GM21390 (cell line): ENCODE results near the gene MEF2A.
"Not testable (repeated sequence)": the region's sequence is repeated elsewhere in the genome, so short reads cannot be mapped to it uniquely, and the experiment has no call there.

Experiments
- ATAC-seq: cut with Tn5 transposase; IDR thresholded peaks from one replicate; pipeline ENCODE4 v1.9.1; 2021; ENCODE audit not compliant: unreplicated experiment

MEF2A gene

GRCh38 chr15:99727330-99727729 lies 161.5 kb downstream of the MEF2A start:
- ATAC-seq = no peak

- no peak for ATAC-seq
Measured at GRCh38 chr15:99727733-99728132, 161.9 kb downstream of the MEF2A start.

GRCh38 chr15:99728916-99729315 lies 163.1 kb downstream of the MEF2A start:
- no peak for ATAC-seq

- no peak for ATAC-seq
Measured at GRCh38 chr15:99729327-99729726, 163.5 kb downstream of the MEF2A start.

GRCh38 chr15:99729920-99730319 lies 164.1 kb downstream of the MEF2A start:
- no peak for ATAC-seq

- ATAC-seq = no peak
Measured at GRCh38 chr15:99731336-99732123, 165.7 kb downstream of the MEF2A start.

- ATAC-seq = no peak
Measured at GRCh38 chr15:99732124-99732750, 166.5 kb downstream of the MEF2A start.

- ATAC-seq = peak; percentile 28
Measured at GRCh38 chr15:99732751-99733267, 167.0 kb downstream of the MEF2A start.

GRCh38 chr15:99733268-99734039 lies 167.7 kb downstream of the MEF2A start, which contains the start of gene LYSMD4:
Gene LYSMD4 (minus strand): TSS chr15:99733437. CDS start chr15:99731999, 1,438 bp downstream.
- ATAC-seq = peak; percentile 99

GRCh38 chr15:99734040-99734291 lies 168.2 kb downstream of the MEF2A start:
- not testable (repeated sequence) for ATAC-seq

GRCh38 chr15:99734575-99734974 lies 168.8 kb downstream of the MEF2A start:
- no peak for ATAC-seq

GRCh38 chr15:99735868-99736267 lies 170.1 kb downstream of the MEF2A start:
- no peak for ATAC-seq

- ATAC-seq = no peak
Measured at GRCh38 chr15:99736702-99737101, 170.9 kb downstream of the MEF2A start.

GRCh38 chr15:99738021-99738847 lies 172.4 kb downstream of the MEF2A start:
- no peak for ATAC-seq

- ATAC-seq = no peak
Measured at GRCh38 chr15:99741835-99742234, 176.1 kb downstream of the MEF2A start.

- ATAC-seq = no peak
Measured at GRCh38 chr15:99744142-99744541, 178.4 kb downstream of the MEF2A start.

- no peak for ATAC-seq
Measured at GRCh38 chr15:99745370-99746086, 179.7 kb downstream of the MEF2A start.

GRCh38 chr15:99749386-99749785 lies 183.6 kb downstream of the MEF2A start:
- no peak for ATAC-seq

- ATAC-seq = not testable (repeated sequence)
Measured at GRCh38 chr15:99750326-99750725, 184.5 kb downstream of the MEF2A start.

- no peak for ATAC-seq
Measured at GRCh38 chr15:99752556-99752955, 186.8 kb downstream of the MEF2A start.
